ENCODE data around the gene SAXO1. TPM values are rescaled to one million over a fixed set of nuclear protein-coding genes. Genes with fewer than 3 reads are reported as not detected.

SAXO1 gene
- total RNA-seq, 1 experiment from 2014 or later = not detected

DNA sequence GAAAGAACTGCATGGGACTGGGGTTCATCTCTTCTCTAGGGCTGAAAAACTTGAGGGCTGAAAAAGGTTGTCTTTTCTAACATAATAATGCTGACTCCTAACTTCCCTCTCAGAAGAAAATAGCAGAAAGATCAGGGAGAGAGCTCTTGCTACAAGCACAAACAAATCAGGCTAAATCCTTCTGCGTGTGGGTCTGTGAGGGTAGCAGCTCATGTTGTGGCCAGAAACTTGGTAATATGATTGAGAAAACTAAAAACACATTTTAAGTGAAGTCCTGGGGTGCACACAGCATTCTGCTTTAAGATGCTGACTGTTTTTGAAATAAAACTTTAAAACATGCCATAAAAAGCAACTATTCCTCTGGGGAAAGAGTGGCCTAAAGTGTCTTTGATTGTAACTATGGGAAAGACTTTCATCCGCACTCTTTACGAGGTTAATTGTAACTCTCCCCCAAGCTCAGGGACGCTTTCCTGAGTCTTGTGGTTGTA lies 56.7 kb downstream of the SAXO1 start:
- TF ChIP-seq, protein P1, sequence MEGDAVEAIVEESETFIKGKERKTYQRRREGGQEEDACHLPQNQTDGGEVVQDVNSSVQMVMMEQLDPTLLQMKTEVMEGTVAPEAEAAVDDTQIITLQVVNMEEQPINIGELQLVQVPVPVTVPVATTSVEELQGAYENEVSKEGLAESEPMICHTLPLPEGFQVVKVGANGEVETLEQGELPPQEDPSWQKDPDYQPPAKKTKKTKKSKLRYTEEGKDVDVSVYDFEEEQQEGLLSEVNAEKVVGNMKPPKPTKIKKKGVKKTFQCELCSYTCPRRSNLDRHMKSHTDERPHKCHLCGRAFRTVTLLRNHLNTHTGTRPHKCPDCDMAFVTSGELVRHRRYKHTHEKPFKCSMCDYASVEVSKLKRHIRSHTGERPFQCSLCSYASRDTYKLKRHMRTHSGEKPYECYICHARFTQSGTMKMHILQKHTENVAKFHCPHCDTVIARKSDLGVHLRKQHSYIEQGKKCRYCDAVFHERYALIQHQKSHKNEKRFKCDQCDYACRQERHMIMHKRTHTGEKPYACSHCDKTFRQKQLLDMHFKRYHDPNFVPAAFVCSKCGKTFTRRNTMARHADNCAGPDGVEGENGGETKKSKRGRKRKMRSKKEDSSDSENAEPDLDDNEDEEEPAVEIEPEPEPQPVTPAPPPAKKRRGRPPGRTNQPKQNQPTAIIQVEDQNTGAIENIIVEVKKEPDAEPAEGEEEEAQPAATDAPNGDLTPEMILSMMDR (IDR thresholded peaks at IDR 0.05; ENCODE audit: unreplicated experiment) = no peak
- Mint-ChIP-seq H3K4me1 (ENCODE audit: insufficient read depth, unreplicated experiment) (peaks cover 5% of the 10 kb centered on the region), H3K27me3 (ENCODE audit: insufficient read depth, unreplicated experiment) (peaks cover 28% of the 10 kb centered on the region), H3K27ac (ENCODE audit: low read depth, unreplicated experiment) (no peak overlapping the region), H3K4me3 (ENCODE audit: unreplicated experiment) (no peak overlapping the region), H3K9me3 (ENCODE audit: unreplicated experiment) (no peaks in the 10 kb centered on the region), H3K36me3 (ENCODE audit: insufficient read depth, unreplicated experiment) (no peaks in the 10 kb centered on the region)
- ChIA-PET POLR2A (no interaction called here), CTCF (no interaction called here)
- no peak for DNase-seq (ENCODE audit: unreplicated experiment)
- BruUV-seq (replicated peaks) = no TSS peak
- intact Hi-C loops (cut with micrococcal nuclease) = no loop called here

DNA sequence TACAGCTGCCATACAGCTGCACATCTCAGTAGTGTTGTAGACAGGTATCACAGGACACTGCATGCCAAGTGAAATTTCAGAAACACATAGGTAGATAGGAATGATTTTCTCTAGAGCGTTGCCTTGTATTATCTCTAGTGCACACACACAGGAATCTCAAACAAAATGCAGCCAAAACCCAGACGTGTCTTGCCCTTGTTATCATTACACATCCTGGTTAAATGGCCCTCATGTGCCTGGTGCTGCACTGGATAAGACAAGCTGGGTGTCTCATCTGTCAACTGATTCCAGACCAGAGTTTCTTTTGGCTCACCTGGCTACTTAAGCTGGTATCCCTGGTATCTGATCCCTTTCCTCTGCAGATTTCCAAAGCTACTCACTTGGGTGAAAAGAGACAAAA lies 59.7 kb downstream of the SAXO1 start:
- Mint-ChIP-seq H3K4me1 (ENCODE audit: insufficient read depth, unreplicated experiment) (no peaks in the 10 kb centered on the region), H3K27ac (ENCODE audit: low read depth, unreplicated experiment) (no peak overlapping the region), H3K27me3 (ENCODE audit: insufficient read depth, unreplicated experiment) (peaks cover 28% of the 10 kb centered on the region), H3K36me3 (ENCODE audit: insufficient read depth, unreplicated experiment) (no peaks in the 10 kb centered on the region), H3K4me3 (ENCODE audit: unreplicated experiment) (no peak overlapping the region), H3K9me3 (ENCODE audit: unreplicated experiment) (peaks cover 7% of the 10 kb centered on the region)
- BruUV-seq (replicated peaks) = no TSS peak
- ChIA-PET CTCF (no interaction called here), POLR2A (interaction anchor here (0.6 kb wide), 1 partner anchor 10 kb away, joined by 3 read pairs; no protein-coding TSS in a partner anchor)
- no peak for DNase-seq (ENCODE audit: unreplicated experiment)
- intact Hi-C loops (cut with micrococcal nuclease) = no loop called here
- TF ChIP-seq, protein P1 (IDR thresholded peaks at IDR 0.05; ENCODE audit: unreplicated experiment) = no peak

DNA sequence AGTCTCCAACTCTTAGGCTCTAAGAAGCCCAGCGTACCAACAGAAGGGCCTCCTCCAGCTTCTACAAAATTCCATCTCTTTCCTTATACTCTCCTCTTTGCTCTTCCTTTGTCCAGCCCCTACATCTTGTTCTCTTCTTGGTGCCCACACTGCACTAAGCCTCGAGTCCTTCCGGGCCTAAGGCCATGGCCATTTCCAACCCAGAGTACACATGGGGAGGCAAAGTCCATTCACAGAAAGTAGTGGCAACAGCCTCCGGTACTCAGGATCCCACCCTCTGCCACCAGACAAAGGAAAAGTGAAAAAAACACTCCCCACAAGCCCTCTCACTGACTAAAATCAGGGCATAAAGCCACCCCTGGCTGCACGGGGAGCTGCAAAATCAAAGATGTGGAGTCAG lies 60.3 kb downstream of the SAXO1 start:
- BruUV-seq (replicated peaks) = no TSS peak
- TF ChIP-seq, protein P1 (IDR thresholded peaks at IDR 0.05; ENCODE audit: unreplicated experiment) = no peak
- DNase-seq (ENCODE audit: unreplicated experiment) = no peak
- POLR2A ChIA-PET = no interaction called here
- peaks cover 28% of the 10 kb centered on the region for H3K27me3 Mint-ChIP-seq (ENCODE audit: insufficient read depth, unreplicated experiment)
- CTCF ChIA-PET = no interaction called here
- no peaks in the 10 kb centered on the region for H3K36me3 Mint-ChIP-seq (ENCODE audit: insufficient read depth, unreplicated experiment)
- no peak overlapping the region for H3K27ac Mint-ChIP-seq (ENCODE audit: low read depth, unreplicated experiment)
- peaks cover 7% of the 10 kb centered on the region for H3K9me3 Mint-ChIP-seq (ENCODE audit: unreplicated experiment)
- intact Hi-C loops (cut with micrococcal nuclease) = no loop called here
- no peak overlapping the region for H3K4me3 Mint-ChIP-seq (ENCODE audit: unreplicated experiment)
- H3K4me1 Mint-ChIP-seq (ENCODE audit: insufficient read depth, unreplicated experiment) = no peaks in the 10 kb centered on the region

DNA sequence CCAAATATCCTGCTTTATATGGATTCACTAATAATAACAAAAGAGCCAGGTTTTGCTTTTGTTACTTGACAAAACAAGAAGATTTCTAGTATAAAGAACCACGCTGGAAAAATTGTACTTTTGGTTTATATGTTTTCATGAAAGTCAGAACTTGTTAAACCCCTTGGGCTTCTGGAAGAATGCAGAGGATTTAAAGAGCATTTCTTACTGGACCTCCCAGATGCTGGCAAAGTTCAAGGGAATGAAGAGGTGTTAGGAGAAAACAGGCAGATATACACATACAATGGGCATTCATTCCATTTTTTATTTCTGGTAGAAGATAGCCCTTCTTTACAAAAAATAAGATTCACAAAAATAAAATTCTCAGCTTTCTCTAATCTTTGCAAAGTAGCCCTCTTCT lies 61.1 kb downstream of the SAXO1 start:
- H3K27me3 Mint-ChIP-seq (ENCODE audit: insufficient read depth, unreplicated experiment) = peaks cover 28% of the 10 kb centered on the region
- no peak overlapping the region for H3K4me3 Mint-ChIP-seq (ENCODE audit: unreplicated experiment)
- intact Hi-C loops (cut with micrococcal nuclease) = no loop called here
- peaks cover 7% of the 10 kb centered on the region for H3K9me3 Mint-ChIP-seq (ENCODE audit: unreplicated experiment)
- H3K4me1 Mint-ChIP-seq (ENCODE audit: insufficient read depth, unreplicated experiment) = no peaks in the 10 kb centered on the region
- ChIA-PET CTCF (interaction anchor here (0.6 kb wide), 1 partner anchor 577 kb away, joined by 3 read pairs; no protein-coding TSS in a partner anchor), POLR2A (no interaction called here)
- no peak overlapping the region for H3K27ac Mint-ChIP-seq (ENCODE audit: low read depth, unreplicated experiment)
- TF ChIP-seq, protein P1 (IDR thresholded peaks at IDR 0.05; ENCODE audit: unreplicated experiment) = no peak
- no TSS peak for BruUV-seq (replicated peaks)
- no peaks in the 10 kb centered on the region for H3K36me3 Mint-ChIP-seq (ENCODE audit: insufficient read depth, unreplicated experiment)
- no peak for DNase-seq (ENCODE audit: unreplicated experiment)

Measured in MCF 10A (cell line).